Lung (tissue), 12 donors: Measurements from ENCODE around the gene P3H4. TPM values are rescaled to one million over a fixed set of nuclear protein-coding genes. Genes with fewer than 3 reads are reported as not detected.

Experiments
- ATAC-seq: fragments of 200-7000 bp; cut with Tn5 transposase; one replicate; pipeline ENCODE4 v1.9.1; 2020; ENCODE audit warnings: moderate number of reproducible peaks; ENCODE audit not compliant: insufficient read depth, low FRiP score
- DNase-seq, 3 donors: peaks; one replicate each; pipeline ENCODE4 v3.0.0-alpha.2; 2013 to 2017
- H3K27ac ChIP-seq, 2 donors: one replicate each; pipeline ENCODE4 v1.5.1; 2013; ENCODE audit warnings: mild to moderate bottlenecking in 2 of 2, moderate library complexity in 2 of 2, control low read depth in 1 of 2, inconsistent platforms in 1 of 2, low read depth in 1 of 2, low read length in 1 of 2
- H3K27me3 ChIP-seq, 3 donors: one replicate each; pipeline ENCODE4 v1.5.1; 2013; ENCODE audit warnings: low read length in 2 of 3; ENCODE audit not compliant: control insufficient read depth in 3 of 3, insufficient read depth in 3 of 3
- H3K36me3 ChIP-seq, 4 donors: one replicate each; pipeline ENCODE4 v1.5.1; 2013; ENCODE audit warnings: low read length in 4 of 4, mild to moderate bottlenecking in 1 of 4, moderate library complexity in 1 of 4; ENCODE audit not compliant: control insufficient read depth in 4 of 4, insufficient read depth in 4 of 4
- H3K4me1 ChIP-seq, 5 donors: one replicate each; pipeline ENCODE4 v1.5.1; 2013; ENCODE audit warnings: low read length in 5 of 5, mild to moderate bottlenecking in 2 of 5, moderate library complexity in 1 of 5; ENCODE audit not compliant: control insufficient read depth in 5 of 5, insufficient read depth in 5 of 5
- H3K4me3 ChIP-seq: one replicate; pipeline ENCODE4 v1.5.1; 2013; ENCODE audit warnings: mild to moderate bottlenecking, control low read depth, moderate library complexity
- H3K9ac ChIP-seq, 2 donors: one replicate each; pipeline ENCODE4 v1.5.1; 2013; ENCODE audit warnings: low read length in 2 of 2, control low read depth in 1 of 2; ENCODE audit not compliant: insufficient read depth in 1 of 2
- H3K9me3 ChIP-seq, 4 donors: one replicate each; pipeline ENCODE4 v1.5.1; 2013; ENCODE audit warnings: low read length in 3 of 4, mild to moderate bottlenecking in 1 of 4, moderate library complexity in 1 of 4; ENCODE audit not compliant: control insufficient read depth in 4 of 4, insufficient read depth in 3 of 4
- WGBS, 2 donors: extraction: QIAGEN DNeasy Blood & Tissue Kit; methylation state at CpG; one replicate each; pipeline ENCODE4 v1.1.7; 2013; 5-methylcytosine and 5-hydroxymethylcytosine counted together
- polyA plus RNA-seq, 2 donors: library from polyadenylated mRNA; stranded (reverse); fragments of 200-250 nt; gene quantifications; one replicate each; pipeline ENCODE4 v1.2.1, GENCODE V29; 2013
- total RNA-seq, 2 donors: library from RNA; depleted of rRNA in 1 of 2; stranded (reverse); fragments of >200 nt in 1 of 2; gene quantifications; one replicate each; pipeline ENCODE4 v1.2.1, GENCODE V29; 2014 to 2021
- TF ChIP-seq, protein P1 (sequence below): IDR thresholded peaks from 2 replicates; pipeline ENCODE4 v1.5.1; 2012; ENCODE audit warnings: mild to moderate bottlenecking; ENCODE audit errors: control extremely low read depth, extremely low read depth
- donor health status: control.
- donor health status: control.
- donor health status: Bipolar disorder and iron deficiency.
- donor health status: healthy.
- donor health status: DM: yes; HTN: yes; CAD: no.

Gene P3H4
- total and polyA plus RNA-seq, 4 donors: 6.8 to 13.2 (median 11.0) TPM

DNA sequence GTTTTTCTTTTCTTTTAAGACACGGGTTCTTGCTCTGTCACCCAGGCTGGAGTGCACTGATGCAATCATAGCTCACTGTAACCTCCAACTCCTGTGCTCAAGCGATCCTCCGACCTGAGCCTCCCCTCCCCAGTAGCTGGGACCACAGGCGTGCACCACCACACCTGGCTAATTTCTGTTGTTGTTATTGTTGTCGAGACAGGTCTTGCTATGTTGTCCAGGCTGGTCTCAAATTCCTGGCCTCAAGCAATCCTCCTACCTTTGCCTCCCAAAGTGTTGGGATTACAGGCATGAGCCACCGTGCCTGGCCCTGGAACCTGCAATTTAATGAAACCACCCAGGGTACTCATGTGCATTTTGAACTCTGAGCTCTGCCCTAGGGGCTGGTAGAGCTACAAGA, 49.4 kb downstream of the P3H4 start:
- no peak overlapping the region for H3K9ac ChIP-seq
- H3K9me3 ChIP-seq: no peaks in the 10 kb centered on the region
- 89 to 97% methylated on average over 6 of the region's 6 CpGs for WGBS, 2 donors
- peaks cover 12 to 55% (median 36%) of the 10 kb centered on the region in 4 donors for H3K36me3 ChIP-seq
- no peak overlapping the region for H3K27ac ChIP-seq
- DNase-seq: no peak
- no peak overlapping the region for H3K4me3 ChIP-seq
- no peaks in the 10 kb centered on the region for H3K27me3 ChIP-seq
- H3K4me1 ChIP-seq: no peaks in the 10 kb centered on the region
- TF ChIP-seq, protein P1, sequence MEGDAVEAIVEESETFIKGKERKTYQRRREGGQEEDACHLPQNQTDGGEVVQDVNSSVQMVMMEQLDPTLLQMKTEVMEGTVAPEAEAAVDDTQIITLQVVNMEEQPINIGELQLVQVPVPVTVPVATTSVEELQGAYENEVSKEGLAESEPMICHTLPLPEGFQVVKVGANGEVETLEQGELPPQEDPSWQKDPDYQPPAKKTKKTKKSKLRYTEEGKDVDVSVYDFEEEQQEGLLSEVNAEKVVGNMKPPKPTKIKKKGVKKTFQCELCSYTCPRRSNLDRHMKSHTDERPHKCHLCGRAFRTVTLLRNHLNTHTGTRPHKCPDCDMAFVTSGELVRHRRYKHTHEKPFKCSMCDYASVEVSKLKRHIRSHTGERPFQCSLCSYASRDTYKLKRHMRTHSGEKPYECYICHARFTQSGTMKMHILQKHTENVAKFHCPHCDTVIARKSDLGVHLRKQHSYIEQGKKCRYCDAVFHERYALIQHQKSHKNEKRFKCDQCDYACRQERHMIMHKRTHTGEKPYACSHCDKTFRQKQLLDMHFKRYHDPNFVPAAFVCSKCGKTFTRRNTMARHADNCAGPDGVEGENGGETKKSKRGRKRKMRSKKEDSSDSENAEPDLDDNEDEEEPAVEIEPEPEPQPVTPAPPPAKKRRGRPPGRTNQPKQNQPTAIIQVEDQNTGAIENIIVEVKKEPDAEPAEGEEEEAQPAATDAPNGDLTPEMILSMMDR: no peak
- ATAC-seq: no peak

DNA sequence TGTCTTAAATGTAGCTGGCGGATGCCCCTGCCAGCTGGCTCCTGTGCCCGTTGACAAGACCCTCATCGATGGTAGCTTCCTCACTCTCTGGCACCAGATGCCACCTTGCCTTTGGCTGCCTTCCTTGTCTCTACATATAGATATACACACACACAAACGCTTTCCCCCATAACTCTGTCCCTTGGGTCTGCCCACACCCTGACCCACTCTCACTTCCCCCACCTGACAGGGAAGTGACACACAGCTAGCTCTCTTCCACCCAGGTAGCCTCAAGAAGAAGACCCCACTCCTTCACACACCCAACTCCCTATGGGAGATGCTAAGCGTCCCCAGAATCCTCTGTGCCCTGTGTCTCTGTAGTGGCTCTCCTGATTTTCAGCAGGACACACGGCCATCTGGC, 50.9 kb downstream of the P3H4 start:
- Histone ChIP-seq H3K9me3 (no peaks in the 10 kb centered on the region), H3K36me3 (peaks cover 16 to 59% (median 34%) of the 10 kb centered on the region in 4 donors), H3K4me1 (no peaks in the 10 kb centered on the region), H3K27ac (no peak overlapping the region), H3K9ac (no peak overlapping the region), H3K4me3 (no peak overlapping the region), H3K27me3 (no peaks in the 10 kb centered on the region)
- TF ChIP-seq, protein P1: no peak
- no peak for ATAC-seq
- WGBS, 2 donors: 94 to 95% methylated on average over 6 of the region's 6 CpGs
- no peak for DNase-seq

DNA sequence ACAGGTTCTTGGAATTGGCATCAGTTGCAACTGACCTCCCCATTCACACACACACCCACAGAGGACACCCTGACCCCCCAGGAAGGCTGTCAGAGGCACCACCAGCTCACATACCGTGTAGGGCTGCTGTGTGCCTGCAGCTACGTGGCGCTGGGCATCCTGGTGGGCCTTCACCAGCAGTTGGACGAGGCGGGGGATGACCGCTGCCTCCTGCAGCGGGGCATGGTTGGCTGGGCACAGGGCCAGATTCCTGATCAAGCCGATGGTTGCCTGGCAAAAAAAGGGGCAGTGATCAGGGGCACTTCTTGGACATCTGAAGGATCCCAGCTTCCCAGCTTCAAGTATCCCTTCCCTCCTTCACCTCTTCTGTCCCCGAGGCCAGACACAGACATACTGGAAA, 53.1 kb downstream of the P3H4 start:
- H3K9ac ChIP-seq: no peak overlapping the region
- H3K27me3 ChIP-seq: no peaks in the 10 kb centered on the region
- no peaks in the 10 kb centered on the region for H3K4me1 ChIP-seq
- peaks cover 17 to 68% (median 26%) of the 10 kb centered on the region in 4 donors for H3K36me3 ChIP-seq
- DNase-seq: no peak
- WGBS, 2 donors: 86 to 87% methylated on average over 9 of the region's 9 CpGs
- H3K9me3 ChIP-seq: no peaks in the 10 kb centered on the region
- H3K27ac ChIP-seq: no peak overlapping the region
- TF ChIP-seq, protein P1: no peak
- H3K4me3 ChIP-seq: no peak overlapping the region
- ATAC-seq: no peak

DNA sequence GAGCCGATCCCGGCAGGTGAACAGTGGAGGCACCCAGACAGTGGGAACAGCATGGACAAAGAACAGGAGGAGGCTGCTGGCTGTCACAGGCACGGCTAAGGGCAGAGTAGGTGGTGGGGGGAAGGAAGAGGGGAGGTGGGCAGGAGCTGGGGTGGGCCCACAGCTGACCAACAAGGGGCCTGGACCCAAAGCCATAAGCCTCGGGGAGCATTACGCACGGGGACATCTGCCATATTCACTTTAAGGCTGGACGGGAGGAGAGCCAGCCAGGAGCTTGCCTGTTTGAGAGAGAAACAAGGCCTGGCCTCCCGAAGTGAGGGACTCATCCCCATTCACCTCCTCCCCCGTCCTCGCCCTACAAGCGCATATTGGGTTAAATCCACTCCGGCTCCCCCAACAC, 57.7 kb downstream of the P3H4 start:
- H3K27ac ChIP-seq: no peak overlapping the region
- H3K4me3 ChIP-seq: no peak overlapping the region
- peaks cover 2 to 47% (median 13%) of the 10 kb centered on the region in 4 donors for H3K36me3 ChIP-seq
- DNase-seq (no peak), ATAC-seq (no peak)
- H3K27me3 ChIP-seq: no peaks in the 10 kb centered on the region
- H3K4me1 ChIP-seq: no peaks in the 10 kb centered on the region
- TF ChIP-seq, protein P1: no peak
- no peaks in the 10 kb centered on the region for H3K9me3 ChIP-seq
- no peak overlapping the region for H3K9ac ChIP-seq
- 85 to 89% methylated on average over 12 of the region's 12 CpGs for WGBS, 2 donors
